Stimulated activated CD8-positive, alpha-beta memory T cell treated with anti-CD3 and anti-CD28 coated beads, Interleukin-12 subunit alpha, Interleukin-12 subunit beta, amount 100 ng/mL, for 1 hour (primary cell): ENCODE data around the gene ZNF318.
"Not testable (repeated sequence)": the region's sequence is repeated elsewhere in the genome, so short reads cannot be mapped to it uniquely, and the experiment has no call there.

ENCODE experiments used
- DNase-seq: peaks from one replicate; pipeline ENCODE4 v3.0.0-alpha.2; 2020; ENCODE audit warnings: low read depth

ZNF318 gene

DNA sequence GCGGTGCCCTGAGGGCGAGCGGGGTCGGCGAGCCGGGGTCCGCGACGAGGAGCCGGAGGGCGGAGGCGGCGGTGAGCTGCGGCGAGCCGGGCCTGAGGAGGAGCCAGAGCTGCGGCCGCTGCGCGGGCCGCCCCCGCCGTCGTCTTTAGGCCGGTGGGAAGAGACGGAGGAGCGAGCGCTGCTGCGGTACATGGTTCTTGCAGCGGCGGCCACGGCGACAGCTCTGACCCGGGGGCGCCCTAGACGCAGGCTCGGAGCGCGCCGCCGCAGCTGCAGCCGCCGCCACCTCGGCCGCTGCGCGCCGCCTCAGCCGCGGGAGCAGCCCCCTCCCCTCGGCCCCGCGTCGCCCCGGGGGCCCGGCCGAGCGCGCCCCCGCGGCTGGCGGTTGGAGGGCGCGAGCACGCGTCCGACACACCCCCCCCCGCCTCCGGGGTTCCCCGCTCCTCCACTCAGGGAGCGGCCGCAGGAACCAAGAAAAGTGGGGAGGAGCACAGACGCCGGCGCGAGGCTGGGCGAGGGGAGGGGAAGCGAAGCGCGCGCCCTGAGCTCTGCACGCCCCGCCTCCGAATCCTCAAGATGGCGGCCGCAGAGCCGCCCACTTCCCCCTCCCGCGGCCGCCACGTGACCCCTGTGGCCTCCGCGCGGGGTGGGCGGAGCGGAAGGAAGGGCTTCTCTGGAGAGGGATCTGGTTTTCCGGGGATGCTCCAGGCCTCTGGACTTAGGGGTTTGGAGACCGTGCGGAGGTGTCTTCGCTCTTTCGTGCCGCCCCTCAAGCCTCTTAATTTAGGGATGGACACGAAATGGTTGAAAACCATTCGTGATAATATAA, at the start of gene ZNF318:
TSS of gene ZNF318 (minus strand) at position 474 of the 829 bp plus-strand sequence. CDS start at position 192, 282 bp downstream.
- DNase-seq = peak; percentile 89

DNA sequence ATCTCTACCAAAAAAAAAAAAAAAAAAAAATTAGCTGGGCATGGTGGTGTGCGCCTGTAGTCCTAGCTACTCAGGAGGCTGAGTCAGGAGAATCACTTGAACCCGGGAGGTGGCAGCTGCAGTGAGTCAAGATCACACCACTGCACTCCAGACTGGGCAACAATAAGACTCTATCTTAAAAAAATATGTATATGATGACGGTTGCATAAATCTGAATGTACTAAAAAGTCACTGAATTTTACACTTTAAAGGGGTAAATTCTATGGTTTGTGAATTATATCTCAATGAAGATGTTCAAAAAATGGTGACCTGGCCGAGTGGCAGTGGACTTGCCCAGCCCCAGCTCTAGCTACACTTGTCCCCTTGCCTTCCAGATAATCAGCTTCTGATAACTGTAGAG, 47.5 kb upstream of the ZNF318 start:
- no peak for DNase-seq

DNA sequence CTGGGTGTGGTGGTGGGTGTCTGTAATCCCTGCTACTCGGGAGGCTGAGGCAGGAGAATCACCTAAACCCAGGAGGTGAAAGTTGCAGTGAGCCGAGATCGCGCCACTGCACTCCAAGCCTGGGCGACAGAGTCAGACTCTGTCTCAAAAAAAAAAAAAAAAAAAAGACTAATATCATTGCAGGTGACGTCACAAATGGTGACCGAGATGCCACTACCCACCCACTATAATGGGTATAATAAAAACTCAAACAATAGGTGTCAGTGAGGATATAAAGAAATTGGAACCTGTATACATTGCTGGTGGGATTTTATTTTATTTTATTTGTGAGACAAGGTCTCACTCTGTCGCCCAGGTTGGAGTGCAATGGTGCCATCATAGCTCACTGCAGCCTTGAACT, 45.8 kb upstream of the ZNF318 start:
- DNase-seq = not testable (repeated sequence)

GRCh38 chr6:43413002-43413401, 43.6 kb upstream of the ZNF318 start:
- DNase-seq = no peak

DNA sequence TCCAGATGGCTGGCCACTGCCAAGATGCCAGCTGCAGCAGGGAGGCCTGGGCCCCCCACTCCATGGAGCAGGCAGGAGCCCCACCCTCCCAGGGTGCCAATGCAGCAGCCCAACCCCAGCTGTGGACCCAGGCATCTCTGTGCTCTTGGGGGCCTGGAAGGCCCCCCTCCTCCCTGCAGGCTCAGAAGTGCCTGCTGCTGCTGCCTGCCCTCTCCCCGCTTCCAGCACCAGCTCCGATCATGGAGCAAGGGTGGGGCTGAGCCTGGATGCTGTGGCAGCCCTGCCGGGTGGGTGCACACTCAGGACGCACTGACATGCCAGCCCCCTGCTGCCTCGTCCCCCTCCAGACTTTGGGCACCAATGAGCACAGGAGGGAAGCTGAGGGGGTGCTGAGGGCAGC, 43.1 kb upstream of the ZNF318 start:
- DNase-seq = no peak

GRCh38 chr6:43410776-43411175, 41.3 kb upstream of the ZNF318 start:
- not testable (repeated sequence) for DNase-seq

GRCh38 chr6:43408259-43408658, 38.8 kb upstream of the ZNF318 start:
- DNase-seq = no peak

- no peak for DNase-seq
Observed at GRCh38 chr6:43407296-43407695, 37.8 kb upstream of the ZNF318 start.

- DNase-seq = no peak
Observed at GRCh38 chr6:43405354-43405753, 35.9 kb upstream of the ZNF318 start.

DNA sequence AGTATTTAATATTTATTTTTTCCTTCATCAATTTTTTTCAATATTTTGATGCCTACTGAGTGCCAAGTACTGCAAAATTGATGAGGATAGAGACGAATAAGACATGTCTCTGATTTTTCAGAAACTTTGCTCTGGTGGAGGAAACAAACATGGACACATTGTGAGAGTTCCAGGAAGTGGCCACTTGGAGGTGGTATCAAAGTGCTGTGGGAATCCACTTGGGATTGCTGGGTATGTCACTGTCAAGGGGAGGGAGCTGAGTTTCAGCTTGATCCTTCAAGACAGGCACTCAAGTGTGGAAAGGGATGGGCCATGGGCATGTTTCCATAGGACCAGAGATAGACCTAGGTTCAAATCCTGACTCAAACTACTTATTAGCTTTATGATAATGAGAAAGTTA, 33.4 kb upstream of the ZNF318 start:
- DNase-seq = no peak

DNA sequence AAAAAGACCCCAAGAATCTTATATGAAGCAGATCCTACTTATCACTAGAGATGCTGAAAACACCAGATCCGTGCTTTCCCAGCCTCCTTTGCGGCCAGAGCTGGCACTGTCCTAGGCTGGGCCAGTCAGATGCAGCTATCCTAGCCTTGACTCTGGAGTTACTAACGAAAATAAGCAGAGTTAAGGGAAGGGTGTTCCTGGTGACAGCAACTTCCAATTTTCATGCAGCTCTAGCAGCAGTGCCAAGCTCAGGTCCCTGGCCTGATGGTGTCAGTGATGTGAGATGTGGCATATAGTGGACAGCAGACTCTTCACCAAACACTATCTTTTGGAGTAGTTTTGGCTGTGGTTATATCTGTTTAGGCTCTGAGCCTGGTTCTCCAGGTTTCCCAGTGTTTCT, 32.3 kb upstream of the ZNF318 start:
- DNase-seq = no peak

- no peak for DNase-seq
Observed at GRCh38 chr6:43399932-43400487, 30.6 kb upstream of the ZNF318 start.

- DNase-seq = no peak
Observed at GRCh38 chr6:43396408-43397149, 27.1 kb upstream of the ZNF318 start.

GRCh38 chr6:43395776-43396175, 26.3 kb upstream of the ZNF318 start:
- DNase-seq = no peak

- DNase-seq = no peak
Observed at GRCh38 chr6:43394982-43395381, 25.5 kb upstream of the ZNF318 start.

DNA sequence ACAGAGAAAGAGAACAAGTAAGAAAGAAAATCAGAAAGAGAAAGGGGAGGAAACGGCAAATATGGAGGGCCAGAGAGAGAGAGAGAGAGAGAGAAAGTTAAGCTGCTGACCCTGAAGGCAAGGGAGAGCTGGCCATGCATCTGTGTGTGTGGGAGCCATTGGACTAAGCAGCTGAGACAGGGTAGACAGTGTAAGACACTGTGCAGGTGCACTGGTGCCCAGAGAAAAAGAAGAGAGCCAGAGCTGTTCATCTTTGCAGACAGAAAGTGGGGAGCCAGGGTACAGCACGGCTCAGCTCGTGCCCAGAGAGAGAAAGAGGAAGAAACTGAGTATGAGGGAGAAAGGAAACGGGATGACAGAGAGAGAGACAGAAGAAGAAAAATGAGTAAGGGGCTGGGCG, 24.2 kb upstream of the ZNF318 start:
- no peak for DNase-seq

GRCh38 chr6:43393133-43393532, 23.7 kb upstream of the ZNF318 start:
- DNase-seq = not testable (repeated sequence)

DNA sequence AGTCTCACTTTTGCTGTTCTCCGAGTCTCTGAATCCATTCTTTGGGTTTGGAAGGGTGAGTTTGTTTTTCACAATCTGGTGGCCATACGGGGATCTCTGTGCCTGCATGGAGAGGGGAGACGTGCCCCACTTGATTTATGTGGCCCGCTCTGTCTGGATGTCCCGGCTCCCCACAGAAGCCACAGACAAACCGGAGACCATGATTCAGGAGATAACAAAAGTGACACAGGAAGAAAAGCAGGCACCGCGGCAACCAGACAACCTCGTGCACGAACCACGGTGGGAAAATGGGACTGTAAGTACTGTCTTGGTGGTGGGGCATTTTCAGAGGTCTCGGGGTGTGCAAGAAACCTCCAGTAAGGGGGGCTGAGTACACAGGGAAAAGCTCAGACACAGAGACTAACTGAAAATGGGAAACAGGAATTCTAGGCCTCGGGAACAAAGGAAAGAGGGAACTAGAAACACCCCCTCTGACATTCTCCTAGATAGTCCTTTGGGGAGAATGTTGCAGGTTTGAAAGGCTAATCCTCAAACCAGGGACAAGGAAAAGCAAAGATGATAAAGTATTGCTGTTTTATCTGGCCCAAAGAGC, 22.1 kb upstream of the ZNF318 start:
- DNase-seq = no peak

DNA sequence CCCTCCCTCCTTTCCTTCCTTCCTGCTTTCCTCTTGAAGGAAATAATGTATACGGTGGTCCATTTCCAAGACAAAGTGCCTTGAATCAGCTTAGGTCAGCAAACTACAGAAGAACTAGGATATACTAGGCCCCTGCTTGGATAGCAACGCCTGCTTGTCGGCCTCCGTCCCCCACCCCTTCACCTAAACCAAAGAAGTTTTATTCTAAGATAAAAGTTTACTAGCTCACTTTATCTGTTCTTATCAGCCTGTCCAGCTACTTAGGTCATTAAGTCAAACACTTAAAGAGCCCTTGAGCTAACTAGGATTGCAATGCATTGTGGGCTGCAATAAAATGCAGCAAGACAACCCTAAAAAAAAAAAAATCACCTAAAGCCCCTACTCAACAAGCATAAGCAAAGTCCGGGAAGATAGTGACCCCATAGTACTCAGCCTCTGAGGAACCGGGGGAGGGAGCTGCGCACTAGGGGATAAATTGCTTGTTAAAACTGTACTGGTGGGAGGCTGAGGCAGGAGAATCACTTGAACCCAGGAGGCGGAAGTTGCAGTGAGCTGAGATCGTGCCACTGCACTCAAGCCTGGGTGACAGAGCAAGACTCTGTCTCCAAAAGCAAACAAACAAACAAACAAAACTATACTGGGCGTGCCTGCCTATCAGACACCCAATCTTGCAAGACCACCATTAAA, 21.4 kb upstream of the ZNF318 start:
- DNase-seq = not testable (repeated sequence)

GRCh38 chr6:43389730-43390295, 20.4 kb upstream of the ZNF318 start:
- no peak for DNase-seq

- no peak for DNase-seq
Observed at GRCh38 chr6:43386492-43386891, 17.0 kb upstream of the ZNF318 start.
